Gastrocnemius medialis (tissue), 4 donors: Measurements from ENCODE around the gene ABL1. TPM values are rescaled to one million over a fixed set of nuclear protein-coding genes. Genes with fewer than 3 reads are reported as not detected.

Source experiments
- ATAC-seq, 2 donors: fragments of 150-250 bp; one replicate each; pipeline ENCODE4 v1.9.1; 2016
- DNase-seq, 2 donors: peaks; one replicate each; pipeline ENCODE4 v3.0.0-alpha.2; 2019
- H3K27ac ChIP-seq, 4 donors: fragments of 200-600 bp; sonication (generic); 1 replicate in 1 of 4; 2 replicates in 3 of 4; pipeline ENCODE4 v1.5.1; 2016 to 2018; ENCODE audit warnings: mild to moderate bottlenecking in 2 of 4, moderate library complexity in 1 of 4
- H3K27me3 ChIP-seq, 3 donors: fragments of 200-600 bp; sonication (generic) in 2 of 3; 1 replicate in 1 of 3; 2 replicates in 2 of 3; pipeline versions ENCODE4 v1.5.1 to v1.6.0; 2016 to 2019; ENCODE audit warnings: mild to moderate bottlenecking in 1 of 3, moderate library complexity in 1 of 3
- H3K36me3 ChIP-seq, 2 donors: fragments of 200-600 bp; sonication (generic) in 1 of 2; one replicate each; pipeline ENCODE4 v1.5.1; 2017 to 2018
- H3K4me1 ChIP-seq, 2 donors: fragments of 200-600 bp; sonication (generic) in 1 of 2; one replicate each; pipeline ENCODE4 v1.5.1; 2016 to 2017; ENCODE audit warnings: mild to moderate bottlenecking in 2 of 2
- H3K4me3 ChIP-seq, 4 donors: fragments of 200-600 bp; sonication (generic) in 3 of 4; 1 replicate in 1 of 4; 2 replicates in 3 of 4; pipeline ENCODE4 v1.5.1; 2016 to 2019; ENCODE audit warnings: mild to moderate bottlenecking in 2 of 4
- H3K9me3 ChIP-seq, 3 donors: fragments of 200-600 bp; sonication (generic) in 2 of 3; 1 replicate in 1 of 3; 2 replicates in 2 of 3; pipeline ENCODE4 v1.5.1; 2016 to 2019
- POLR2A ChIP-seq, 2 donors: fragments of 450-650 bp; IDR thresholded peaks; one replicate each; pipeline ENCODE4 v1.6.1; 2017; ENCODE audit warnings: antibody characterized with exemption in 2 of 2, mild to moderate bottlenecking in 2 of 2, moderate library complexity in 2 of 2
- in situ Hi-C, 4 donors: fragments of 200-750 bp; cut with MboI; loops; one replicate each; pipeline versions ENCODE4 v1.15.0 to v1.8.0; 2017; ENCODE audit warnings: low sequenced_read_pairs in 4 of 4
- intact Hi-C: fragments of 100-400 bp; cut with DNase I; formaldehyde crosslinking; loops from one replicate; pipeline ENCODE4 v1.15.1; 2023; ENCODE audit warnings: low total_unique reads
- total RNA-seq, 4 donors: library from RNA; depleted of rRNA; stranded (reverse); fragments of >200 nt; gene quantifications; one replicate each; pipeline versions ENCODE4 v1.1.0 to v1.2.3, GENCODE V29; 2016
- TF ChIP-seq, protein P1 (sequence below), 5 experiments: fragments of 450-650 bp in 3 of 5; fragments of 200-600 bp in 2 of 5; sonication (generic) in 2 of 5; IDR thresholded peaks in 4 of 5; conservative IDR thresholded peaks in 1 of 5; 1 replicate in 4 of 5; 2 replicates in 1 of 5; pipeline ENCODE4 v1.5.1; 2016 to 2019; ENCODE audit warnings: antibody characterized with exemption in 5 of 5, mild to moderate bottlenecking in 3 of 5, moderate library complexity in 3 of 5

Gene ABL1
- total RNA-seq, 4 donors from 2014 or later, result 22.8 to 55.5 (median 28.5) TPM

DNA sequence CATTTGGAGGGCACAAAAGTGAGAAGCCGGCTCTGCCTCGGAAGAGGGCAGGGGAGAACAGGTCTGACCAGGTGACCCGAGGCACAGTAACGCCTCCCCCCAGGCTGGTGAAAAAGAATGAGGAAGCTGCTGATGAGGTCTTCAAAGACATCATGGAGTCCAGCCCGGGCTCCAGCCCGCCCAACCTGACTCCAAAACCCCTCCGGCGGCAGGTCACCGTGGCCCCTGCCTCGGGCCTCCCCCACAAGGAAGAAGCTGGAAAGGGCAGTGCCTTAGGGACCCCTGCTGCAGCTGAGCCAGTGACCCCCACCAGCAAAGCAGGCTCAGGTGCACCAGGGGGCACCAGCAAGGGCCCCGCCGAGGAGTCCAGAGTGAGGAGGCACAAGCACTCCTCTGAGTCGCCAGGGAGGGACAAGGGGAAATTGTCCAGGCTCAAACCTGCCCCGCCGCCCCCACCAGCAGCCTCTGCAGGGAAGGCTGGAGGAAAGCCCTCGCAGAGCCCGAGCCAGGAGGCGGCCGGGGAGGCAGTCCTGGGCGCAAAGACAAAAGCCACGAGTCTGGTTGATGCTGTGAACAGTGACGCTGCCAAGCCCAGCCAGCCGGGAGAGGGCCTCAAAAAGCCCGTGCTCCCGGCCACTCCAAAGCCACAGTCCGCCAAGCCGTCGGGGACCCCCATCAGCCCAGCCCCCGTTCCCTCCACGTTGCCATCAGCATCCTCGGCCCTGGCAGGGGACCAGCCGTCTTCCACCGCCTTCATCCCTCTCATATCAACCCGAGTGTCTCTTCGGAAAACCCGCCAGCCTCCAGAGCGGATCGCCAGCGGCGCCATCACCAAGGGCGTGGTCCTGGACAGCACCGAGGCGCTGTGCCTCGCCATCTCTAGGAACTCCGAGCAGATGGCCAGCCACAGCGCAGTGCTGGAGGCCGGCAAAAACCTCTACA is 49.8 kb downstream of the ABL1 start:
- in situ Hi-C loops (no loop called here), intact Hi-C loops (no loop called here)
- peaks cover 0 to 84% of the 10 kb centered on the region in 2 donors for H3K36me3 ChIP-seq
- ATAC-seq, result no peak
- H3K27me3 ChIP-seq, result no peaks in the 10 kb centered on the region
- no peak for TF ChIP-seq POLR2A (IDR thresholded peaks at IDR 0.05)
- TF ChIP-seq, protein P1, sequence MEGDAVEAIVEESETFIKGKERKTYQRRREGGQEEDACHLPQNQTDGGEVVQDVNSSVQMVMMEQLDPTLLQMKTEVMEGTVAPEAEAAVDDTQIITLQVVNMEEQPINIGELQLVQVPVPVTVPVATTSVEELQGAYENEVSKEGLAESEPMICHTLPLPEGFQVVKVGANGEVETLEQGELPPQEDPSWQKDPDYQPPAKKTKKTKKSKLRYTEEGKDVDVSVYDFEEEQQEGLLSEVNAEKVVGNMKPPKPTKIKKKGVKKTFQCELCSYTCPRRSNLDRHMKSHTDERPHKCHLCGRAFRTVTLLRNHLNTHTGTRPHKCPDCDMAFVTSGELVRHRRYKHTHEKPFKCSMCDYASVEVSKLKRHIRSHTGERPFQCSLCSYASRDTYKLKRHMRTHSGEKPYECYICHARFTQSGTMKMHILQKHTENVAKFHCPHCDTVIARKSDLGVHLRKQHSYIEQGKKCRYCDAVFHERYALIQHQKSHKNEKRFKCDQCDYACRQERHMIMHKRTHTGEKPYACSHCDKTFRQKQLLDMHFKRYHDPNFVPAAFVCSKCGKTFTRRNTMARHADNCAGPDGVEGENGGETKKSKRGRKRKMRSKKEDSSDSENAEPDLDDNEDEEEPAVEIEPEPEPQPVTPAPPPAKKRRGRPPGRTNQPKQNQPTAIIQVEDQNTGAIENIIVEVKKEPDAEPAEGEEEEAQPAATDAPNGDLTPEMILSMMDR (IDR thresholded peaks at IDR 0.05 in 4 of 5, conservative IDR thresholded peaks at IDR 0.05 in 1 of 5), result no peak
- no peak overlapping the region for H3K4me3 ChIP-seq
- H3K9me3 ChIP-seq, result no peaks in the 10 kb centered on the region
- no peaks in the 10 kb centered on the region for H3K4me1 ChIP-seq
- DNase-seq, result no peak
- no peak overlapping the region for H3K27ac ChIP-seq

DNA sequence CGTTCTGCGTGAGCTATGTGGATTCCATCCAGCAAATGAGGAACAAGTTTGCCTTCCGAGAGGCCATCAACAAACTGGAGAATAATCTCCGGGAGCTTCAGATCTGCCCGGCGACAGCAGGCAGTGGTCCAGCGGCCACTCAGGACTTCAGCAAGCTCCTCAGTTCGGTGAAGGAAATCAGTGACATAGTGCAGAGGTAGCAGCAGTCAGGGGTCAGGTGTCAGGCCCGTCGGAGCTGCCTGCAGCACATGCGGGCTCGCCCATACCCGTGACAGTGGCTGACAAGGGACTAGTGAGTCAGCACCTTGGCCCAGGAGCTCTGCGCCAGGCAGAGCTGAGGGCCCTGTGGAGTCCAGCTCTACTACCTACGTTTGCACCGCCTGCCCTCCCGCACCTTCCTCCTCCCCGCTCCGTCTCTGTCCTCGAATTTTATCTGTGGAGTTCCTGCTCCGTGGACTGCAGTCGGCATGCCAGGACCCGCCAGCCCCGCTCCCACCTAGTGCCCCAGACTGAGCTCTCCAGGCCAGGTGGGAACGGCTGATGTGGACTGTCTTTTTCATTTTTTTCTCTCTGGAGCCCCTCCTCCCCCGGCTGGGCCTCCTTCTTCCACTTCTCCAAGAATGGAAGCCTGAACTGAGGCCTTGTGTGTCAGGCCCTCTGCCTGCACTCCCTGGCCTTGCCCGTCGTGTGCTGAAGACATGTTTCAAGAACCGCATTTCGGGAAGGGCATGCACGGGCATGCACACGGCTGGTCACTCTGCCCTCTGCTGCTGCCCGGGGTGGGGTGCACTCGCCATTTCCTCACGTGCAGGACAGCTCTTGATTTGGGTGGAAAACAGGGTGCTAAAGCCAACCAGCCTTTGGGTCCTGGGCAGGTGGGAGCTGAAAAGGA is 50.7 kb downstream of the ABL1 start:
- H3K27ac ChIP-seq, result no peak overlapping the region
- TF ChIP-seq, protein P1 (IDR thresholded peaks at IDR 0.05 in 4 of 5, conservative IDR thresholded peaks at IDR 0.05 in 1 of 5), result no peak
- no peak for TF ChIP-seq POLR2A (IDR thresholded peaks at IDR 0.05)
- H3K4me3 ChIP-seq, result no peak overlapping the region
- peaks cover 0 to 80% of the 10 kb centered on the region in 2 donors for H3K36me3 ChIP-seq
- H3K4me1 ChIP-seq, result no peaks in the 10 kb centered on the region
- in situ Hi-C loops, result no loop called here
- DNase-seq (no peak), ATAC-seq (no peak)
- H3K9me3 ChIP-seq, result no peaks in the 10 kb centered on the region
- H3K27me3 ChIP-seq, result no peaks in the 10 kb centered on the region
- intact Hi-C loops, result no loop called here

GRCh38 chr9:130886981-130887380 is 51.9 kb downstream of the ABL1 start:
- H3K36me3 ChIP-seq, result peaks cover 0 to 68% of the 10 kb centered on the region in 2 donors
- no peaks in the 10 kb centered on the region for H3K9me3 ChIP-seq
- no peaks in the 10 kb centered on the region for H3K27me3 ChIP-seq
- H3K27ac ChIP-seq, result no peak overlapping the region
- no peak for ATAC-seq
- no peak for DNase-seq
- H3K4me3 ChIP-seq, result no peak overlapping the region
- no peak for TF ChIP-seq POLR2A (IDR thresholded peaks at IDR 0.05)
- TF ChIP-seq, protein P1 (IDR thresholded peaks at IDR 0.05 in 4 of 5, conservative IDR thresholded peaks at IDR 0.05 in 1 of 5), result no peak
- in situ Hi-C loops (no loop called here), intact Hi-C loops (no loop called here)
- H3K4me1 ChIP-seq, result no peaks in the 10 kb centered on the region

GRCh38 chr9:130887494-130888144 is 52.6 kb downstream of the ABL1 start:
- intact Hi-C loops (no loop called here), in situ Hi-C loops (no loop called here)
- ATAC-seq (no peak), DNase-seq (no peak)
- no peak for TF ChIP-seq POLR2A (IDR thresholded peaks at IDR 0.05)
- TF ChIP-seq, protein P1 (IDR thresholded peaks at IDR 0.05 in 4 of 5, conservative IDR thresholded peaks at IDR 0.05 in 1 of 5), result no peak
- peaks cover 0 to 70% of the 10 kb centered on the region in 2 donors for H3K36me3 ChIP-seq
- H3K4me1 ChIP-seq, result no peaks in the 10 kb centered on the region
- H3K27ac ChIP-seq, result no peak overlapping the region
- H3K4me3 ChIP-seq, result no peak overlapping the region
- H3K9me3 ChIP-seq, result no peaks in the 10 kb centered on the region
- H3K27me3 ChIP-seq, result no peaks in the 10 kb centered on the region
